Fibroblast of lung (primary cell): ENCODE data around the gene PSMD13.

Experiments
- CTCF ChIP-seq, 2 donors: IDR thresholded peaks in 1 of 2; conservative IDR thresholded peaks in 1 of 2; 1 replicate in 1 of 2; 2 replicates in 1 of 2; pipeline ENCODE4 v1.5.1; 2011 to 2012; ENCODE audit warnings: low read length in 2 of 2, control low read depth in 1 of 2, inconsistent platforms in 1 of 2, low read depth in 1 of 2, mild to moderate bottlenecking in 1 of 2
- EZH2 ChIP-seq: IDR thresholded peaks from 2 replicates; pipeline ENCODE4 v1.5.1; 2012; ENCODE audit warnings: low read length, control low read depth, mild to moderate bottlenecking; ENCODE audit errors: missing control alignments

- TF ChIP-seq CTCF (conservative IDR thresholded peaks at IDR 0.05 in 1 of 2, IDR thresholded peaks at IDR 0.05 in 1 of 2; ENCODE audit: low read depth in 1 of 2, low read length in 2 of 2) (no peak), EZH2 (no peak)
Measured at GRCh38 chr11:221998-222789, 14.6 kb upstream of the PSMD13 start.
